Lower lobe of right lung (tissue), 2 donors: ENCODE data around the gene PLPP6. TPM values are rescaled to one million over a fixed set of nuclear protein-coding genes. Genes with fewer than 3 reads are reported as not detected.
"Not testable (repeated sequence)": the region's sequence is repeated elsewhere in the genome, so short reads cannot be mapped to it uniquely, and the experiment has no call there.

Experiments used
- ATAC-seq, 2 donors: fragments of 200-7000 bp; cut with Tn5 transposase; one replicate each; pipeline ENCODE4 v1.9.1; 2020 to 2022; ENCODE audit warnings: mild to moderate bottlenecking in 2 of 2, moderate library complexity in 2 of 2
- DNase-seq: peaks from one replicate; pipeline ENCODE4 v3.0.0-alpha.2; 2020
- H3K27ac ChIP-seq: fragments of 200-600 bp; one replicate; pipeline ENCODE4 v1.8.0; 2022
- H3K27me3 ChIP-seq: fragments of 200-600 bp; one replicate; pipeline ENCODE4 v1.8.0; 2022; ENCODE audit warnings: low read depth
- H3K36me3 ChIP-seq: fragments of 200-600 bp; one replicate; pipeline ENCODE4 v1.8.0; 2022; ENCODE audit warnings: mild to moderate bottlenecking
- H3K4me1 ChIP-seq: fragments of 200-600 bp; one replicate; pipeline ENCODE4 v1.8.0; 2022
- H3K4me3 ChIP-seq: fragments of 200-600 bp; one replicate; pipeline ENCODE4 v1.8.0; 2022; ENCODE audit warnings: mild to moderate bottlenecking
- H3K9me3 ChIP-seq: fragments of 200-600 bp; one replicate; pipeline ENCODE4 v1.8.0; 2022
- intact Hi-C: fragments of 100-400 bp; cut with DNase I; formaldehyde crosslinking; loops from one replicate; pipeline ENCODE4 v1.11.0; 2022
- total RNA-seq: library from RNA; stranded (reverse); fragmentation: NEBNext Ultra II Directional; extraction: Animal tissue kit (Norgen Biotek cat#: 25700); gene quantifications from one replicate; pipeline ENCODE4 v1.2.1, GENCODE V29; 2021
- TF ChIP-seq, protein P1 (sequence below): fragments of 200-600 bp; IDR thresholded peaks from one replicate; pipeline ENCODE4 v1.8.0; 2022; ENCODE audit warnings: antibody characterized with exemption, mild to moderate bottlenecking
- donor health status: DM: no; HTN: yes; CAD: no; lungs with severe emphysema.

Gene PLPP6
- total RNA-seq, 1 donor from 2014 or later: 5.3 TPM

DNA sequence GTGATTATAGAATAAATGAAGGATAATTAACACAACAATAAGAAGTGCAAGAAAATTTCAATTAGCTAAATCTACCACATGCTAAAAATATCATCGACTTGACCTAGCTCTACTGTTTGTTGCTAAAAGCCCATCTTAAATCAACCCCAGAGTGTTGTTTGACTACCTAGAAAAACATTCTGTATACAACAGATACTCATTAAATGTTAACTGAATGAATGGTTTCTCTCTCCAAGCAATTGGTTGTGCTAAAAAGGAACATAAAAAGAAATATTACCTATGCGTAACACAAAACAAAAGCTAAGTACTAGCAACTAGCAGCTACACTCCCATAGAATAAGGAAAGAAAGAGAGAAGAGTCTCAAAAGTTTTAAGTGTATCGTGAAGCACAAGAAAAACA is 5.5 kb upstream of the PLPP6 start:
- TF ChIP-seq, protein P1, sequence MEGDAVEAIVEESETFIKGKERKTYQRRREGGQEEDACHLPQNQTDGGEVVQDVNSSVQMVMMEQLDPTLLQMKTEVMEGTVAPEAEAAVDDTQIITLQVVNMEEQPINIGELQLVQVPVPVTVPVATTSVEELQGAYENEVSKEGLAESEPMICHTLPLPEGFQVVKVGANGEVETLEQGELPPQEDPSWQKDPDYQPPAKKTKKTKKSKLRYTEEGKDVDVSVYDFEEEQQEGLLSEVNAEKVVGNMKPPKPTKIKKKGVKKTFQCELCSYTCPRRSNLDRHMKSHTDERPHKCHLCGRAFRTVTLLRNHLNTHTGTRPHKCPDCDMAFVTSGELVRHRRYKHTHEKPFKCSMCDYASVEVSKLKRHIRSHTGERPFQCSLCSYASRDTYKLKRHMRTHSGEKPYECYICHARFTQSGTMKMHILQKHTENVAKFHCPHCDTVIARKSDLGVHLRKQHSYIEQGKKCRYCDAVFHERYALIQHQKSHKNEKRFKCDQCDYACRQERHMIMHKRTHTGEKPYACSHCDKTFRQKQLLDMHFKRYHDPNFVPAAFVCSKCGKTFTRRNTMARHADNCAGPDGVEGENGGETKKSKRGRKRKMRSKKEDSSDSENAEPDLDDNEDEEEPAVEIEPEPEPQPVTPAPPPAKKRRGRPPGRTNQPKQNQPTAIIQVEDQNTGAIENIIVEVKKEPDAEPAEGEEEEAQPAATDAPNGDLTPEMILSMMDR: no peak
- no peak for DNase-seq
- no peak overlapping the region for H3K4me3 ChIP-seq
- H3K27me3 ChIP-seq: no peaks in the 10 kb centered on the region
- H3K9me3 ChIP-seq: no peaks in the 10 kb centered on the region
- peaks cover 13% of the 10 kb centered on the region for H3K4me1 ChIP-seq
- ATAC-seq: no peak
- H3K27ac ChIP-seq: no peak overlapping the region
- no peaks in the 10 kb centered on the region for H3K36me3 ChIP-seq
- intact Hi-C loops: no loop called here

DNA sequence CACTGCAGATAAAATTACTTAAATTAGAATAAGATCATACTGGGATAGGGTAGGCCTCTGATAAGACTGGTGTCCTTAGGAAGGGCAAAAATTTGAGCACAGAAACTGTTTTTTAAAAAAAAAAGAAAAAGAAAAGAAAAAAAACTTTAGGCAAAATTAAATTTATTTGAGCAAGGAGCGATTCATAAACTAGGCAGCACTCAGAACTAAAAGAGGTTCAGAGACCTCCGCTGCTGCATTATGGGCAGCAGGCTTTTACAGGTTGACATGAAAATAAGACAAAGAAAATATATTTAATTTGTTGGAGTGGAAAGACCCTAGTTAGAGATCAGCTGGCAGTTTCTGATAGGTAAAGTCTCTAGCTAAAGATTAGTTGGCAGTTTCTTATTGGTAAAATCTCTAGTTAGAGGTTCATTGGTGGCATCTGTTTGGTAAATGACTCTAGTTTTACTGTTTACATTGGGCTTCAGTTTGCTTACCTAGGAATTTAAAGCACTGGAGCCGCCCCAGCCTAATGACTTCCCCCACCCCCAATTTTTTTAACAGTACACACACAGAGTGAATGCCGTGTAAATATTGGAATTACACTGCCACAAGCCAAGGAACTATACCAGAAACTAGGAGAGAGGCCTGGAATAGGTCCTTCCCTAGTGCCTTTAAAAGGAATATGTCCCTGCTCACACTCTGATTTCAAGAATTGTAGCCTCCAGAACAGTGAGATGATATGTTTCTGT is 4.5 kb upstream of the PLPP6 start:
- peaks cover 18% of the 10 kb centered on the region for H3K4me1 ChIP-seq
- no peaks in the 10 kb centered on the region for H3K9me3 ChIP-seq
- DNase-seq (no peak), ATAC-seq (peak in 1 of 2 donors; percentile 28)
- TF ChIP-seq, protein P1: no peak
- H3K36me3 ChIP-seq: no peaks in the 10 kb centered on the region
- H3K27ac ChIP-seq: no peak overlapping the region
- no peaks in the 10 kb centered on the region for H3K27me3 ChIP-seq
- intact Hi-C loops: no loop called here
- no peak overlapping the region for H3K4me3 ChIP-seq

DNA sequence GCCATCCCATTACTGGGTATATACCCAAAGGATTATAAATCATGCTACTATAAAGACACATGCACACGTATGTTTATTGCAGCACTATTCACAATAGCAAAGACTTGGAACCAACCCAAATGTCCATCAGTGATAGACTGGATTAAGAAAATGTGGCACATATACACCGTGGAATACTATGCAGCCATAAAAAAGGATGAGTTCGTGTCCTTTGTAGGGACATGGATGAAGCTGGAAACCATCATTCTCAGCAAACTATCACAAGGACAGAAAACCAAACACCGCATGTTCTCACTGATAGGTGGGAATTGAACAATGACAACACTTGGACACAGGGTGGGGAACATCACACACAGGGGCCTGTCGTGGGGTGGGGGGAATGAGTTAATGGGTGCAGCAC is 1.4 kb upstream of the PLPP6 start:
- ATAC-seq, H3K27ac ChIP-seq, DNase-seq, H3K36me3 ChIP-seq, H3K9me3 ChIP-seq, H3K27me3 ChIP-seq, H3K4me3 ChIP-seq, intact Hi-C loops: not testable (repeated sequence)
- peaks cover 49% of the 10 kb centered on the region for H3K4me1 ChIP-seq

DNA sequence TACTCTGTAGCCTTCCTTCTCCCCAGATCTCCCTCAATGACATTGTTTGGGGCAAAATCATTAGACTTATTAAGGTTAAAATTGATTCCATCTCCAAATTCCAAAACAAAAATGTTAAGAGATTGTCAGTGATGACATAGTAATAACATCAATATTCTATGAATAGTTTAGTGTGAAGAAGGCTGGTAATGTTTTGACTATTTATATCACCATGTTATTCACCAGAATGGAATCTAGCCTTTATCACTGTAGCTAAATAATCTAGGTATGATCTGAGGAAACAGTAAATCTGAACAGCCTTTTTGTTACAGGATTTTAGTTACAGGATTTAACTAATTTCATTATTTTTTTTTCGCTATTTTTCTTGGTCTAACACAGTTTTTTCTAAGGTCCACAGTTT is 929 bp upstream of the PLPP6 start:
- Histone ChIP-seq H3K9me3 (no peaks in the 10 kb centered on the region), H3K4me1 (peaks cover 54% of the 10 kb centered on the region), H3K36me3 (no peaks in the 10 kb centered on the region), H3K27ac (no peak overlapping the region), H3K4me3 (no peak overlapping the region), H3K27me3 (no peaks in the 10 kb centered on the region)
- DNase-seq (no peak), ATAC-seq (no peak)
- intact Hi-C loops: no loop called here
- TF ChIP-seq, protein P1: no peak

DNA sequence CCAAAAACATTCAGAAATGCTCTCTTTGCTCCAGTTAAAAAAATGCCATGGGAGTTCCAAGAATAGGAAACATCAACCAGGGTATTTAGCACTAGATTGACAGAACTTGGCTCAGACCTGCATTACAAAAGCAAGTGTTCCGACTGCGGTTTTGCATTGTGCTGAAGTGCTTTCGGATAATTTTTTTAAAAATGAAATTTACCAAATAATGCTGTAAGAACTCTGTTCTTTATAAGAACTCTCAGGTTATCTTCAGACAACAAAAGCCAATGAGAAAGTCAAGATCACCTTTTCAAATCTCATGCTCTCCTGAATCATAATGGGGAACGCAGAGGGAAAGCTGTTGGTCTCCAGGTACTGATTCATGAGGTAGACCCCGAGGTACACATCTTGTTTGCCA is 483 bp upstream of the PLPP6 start:
- H3K4me3 ChIP-seq: peak overlapping the region; percentile 77
- H3K27me3 ChIP-seq: no peaks in the 10 kb centered on the region
- H3K27ac ChIP-seq: peak overlapping the region; percentile 88
- H3K4me1 ChIP-seq: peaks cover 54% of the 10 kb centered on the region
- TF ChIP-seq, protein P1: no peak
- ATAC-seq: no peak
- no peak for DNase-seq
- H3K36me3 ChIP-seq: no peaks in the 10 kb centered on the region
- no peaks in the 10 kb centered on the region for H3K9me3 ChIP-seq
- intact Hi-C loops: no loop called here

DNA sequence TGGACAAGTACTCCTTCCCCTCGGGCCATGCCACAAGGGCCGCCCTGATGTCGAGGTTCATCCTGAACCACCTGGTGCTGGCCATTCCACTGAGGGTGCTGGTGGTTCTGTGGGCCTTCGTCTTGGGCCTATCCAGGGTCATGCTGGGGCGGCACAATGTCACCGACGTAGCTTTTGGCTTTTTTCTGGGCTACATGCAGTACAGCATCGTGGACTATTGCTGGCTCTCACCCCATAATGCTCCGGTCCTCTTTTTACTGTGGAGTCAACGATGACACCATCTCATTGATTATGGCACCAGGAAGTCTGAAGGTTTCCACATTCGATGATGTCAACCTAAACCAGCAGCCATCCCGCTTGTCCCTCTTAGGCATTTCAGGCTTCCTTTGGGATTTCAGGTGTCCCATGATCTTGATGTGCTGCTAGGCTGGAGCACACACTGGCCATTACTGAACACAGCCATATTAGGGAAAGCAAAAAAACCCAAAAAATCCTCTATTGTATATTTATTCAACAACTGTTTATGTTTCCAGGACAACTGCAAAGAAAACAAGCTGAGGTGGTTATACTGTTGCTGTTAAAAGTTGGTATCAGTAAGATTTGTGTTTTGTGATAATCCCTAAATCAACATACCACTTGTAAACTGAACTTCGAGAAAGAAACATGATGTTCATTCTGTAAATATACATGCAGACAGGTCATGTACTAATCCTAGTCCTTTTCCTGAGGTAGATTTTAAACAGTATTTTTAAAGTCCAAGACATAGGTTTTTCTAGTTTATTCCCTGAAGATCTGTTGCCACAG is 1.1 kb downstream of the PLPP6 start:
- no peaks in the 10 kb centered on the region for H3K36me3 ChIP-seq
- DNase-seq (no peak), ATAC-seq (no peak)
- TF ChIP-seq, protein P1: no peak
- intact Hi-C loops: no loop called here
- H3K27ac ChIP-seq: peak overlapping the region; percentile 88
- peaks cover 47% of the 10 kb centered on the region for H3K4me1 ChIP-seq
- H3K9me3 ChIP-seq: no peaks in the 10 kb centered on the region
- H3K27me3 ChIP-seq: no peaks in the 10 kb centered on the region
- peak overlapping the region; percentile 77 for H3K4me3 ChIP-seq
